Suprapubic skin (tissue), 3 donors: Measurements from ENCODE around the gene ARMCX2.

Source experiments
- CTCF ChIP-seq, 2 donors: fragments of 200-600 bp in 1 of 2; fragments of 450-650 bp in 1 of 2; sonication (generic) in 1 of 2; IDR thresholded peaks; one replicate each; pipeline ENCODE4 v1.5.1; 2016 to 2019; ENCODE audit warnings: antibody characterized with exemption in 2 of 2, mild to moderate bottlenecking in 1 of 2, moderate library complexity in 1 of 2
- EP300 ChIP-seq: sonication (generic); formaldehyde crosslinking; IDR thresholded peaks from one replicate; pipeline ENCODE4 v1.6.1; 2017; ENCODE audit warnings: antibody characterized with exemption
- POLR2A ChIP-seq, 2 donors: fragments of 450-650 bp; IDR thresholded peaks; one replicate each; pipeline ENCODE4 v1.6.1; 2017; ENCODE audit warnings: antibody characterized with exemption in 2 of 2, mild to moderate bottlenecking in 2 of 2, moderate library complexity in 2 of 2

DNA sequence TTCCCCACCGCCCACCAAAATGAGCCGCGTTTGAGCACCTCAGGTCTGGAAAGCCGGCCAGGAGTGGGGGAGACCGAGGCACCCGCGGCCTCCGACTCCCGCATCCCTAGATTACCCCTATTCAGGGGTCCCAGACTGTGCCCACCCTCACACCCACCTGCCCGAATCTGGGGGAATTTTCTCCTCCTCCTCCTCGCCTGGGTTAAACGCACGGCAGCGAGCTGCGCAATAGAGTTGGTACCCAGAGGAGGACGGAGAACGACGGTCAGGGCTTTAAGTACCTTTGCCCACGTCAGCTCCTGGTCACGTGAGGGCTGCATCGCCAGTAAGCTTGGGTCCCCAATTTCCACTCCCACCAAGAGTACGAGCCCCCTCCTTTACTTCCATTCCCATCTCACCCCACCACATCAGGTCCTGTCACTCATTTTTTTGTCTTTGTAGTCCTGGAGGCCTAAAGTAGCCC, at the start of gene ARMCX2:
- TF ChIP-seq CTCF (IDR thresholded peaks at IDR 0.05) (no peak), EP300 (no peak), POLR2A (IDR thresholded peaks at IDR 0.05) (no peak)
